GM23248 (cell line): Measurements from ENCODE around the gene ANXA9.

ENCODE experiments used
- EZH2 ChIP-seq: fragments of 200-600 bp; sonication (generic); IDR thresholded peaks from 2 replicates; pipeline ENCODE4 v1.6.1; 2018; ENCODE audit warnings: antibody characterized with exemption, mild to moderate bottlenecking; ENCODE audit not compliant: insufficient read depth, poor library complexity, severe bottlenecking
- EZH2phosphoT487 ChIP-seq: fragments of 200-600 bp; sonication (generic); IDR thresholded peaks from 2 replicates; pipeline ENCODE4 v1.6.1; 2018; ENCODE audit warnings: antibody characterized with exemption, moderate library complexity, mild to moderate bottlenecking, low read depth; ENCODE audit not compliant: insufficient read depth

DNA sequence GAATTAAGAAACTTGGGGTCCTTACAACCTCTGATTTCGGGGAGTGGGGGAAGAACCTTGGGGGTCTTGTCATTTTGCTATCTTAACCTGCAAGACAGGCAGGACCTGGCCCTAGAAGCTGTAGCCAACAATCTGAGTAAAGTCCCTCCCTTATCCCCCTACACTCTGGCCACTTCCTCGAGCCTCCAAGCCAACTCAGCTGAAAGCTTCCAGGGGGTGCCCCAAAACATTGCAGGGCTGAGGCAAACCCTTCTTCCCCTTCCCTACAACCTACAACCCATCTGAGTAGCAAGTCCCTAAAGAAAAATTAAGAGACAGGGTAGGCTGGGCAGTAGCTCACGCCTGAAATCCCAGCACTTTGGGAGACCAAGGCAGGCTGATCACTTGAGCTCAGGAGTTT is 12.5 kb upstream of the ANXA9 start:
- TF ChIP-seq EZH2 (no peak), EZH2phosphoT487 (no peak)
